ENCODE data around the gene ADSS2.
"Not testable (repeated sequence)": the region's sequence is repeated elsewhere in the genome, so short reads cannot be mapped to it uniquely, and the experiment has no call there.

The ADSS2 gene

GRCh38 chr1:244375051-244375450, 76.7 kb downstream of the ADSS2 start:
- no peak for TF ChIP-seq CTCF (IDR thresholded peaks at IDR 0.05; ENCODE audit: low read depth, low read length)
- Histone ChIP-seq H3K4me1 (no peaks in the 10 kb centered on the region), H3K36me3 (no peaks in the 10 kb centered on the region), H3K4me3 (ENCODE audit: low read depth, low read length) (no peak overlapping the region), H3K27me3 (no peaks in the 10 kb centered on the region), H3K9me3 (no peaks in the 10 kb centered on the region)
- DNase-seq: no peak

GRCh38 chr1:244374484-244374883, 77.2 kb downstream of the ADSS2 start:
- not testable (repeated sequence) for DNase-seq; H3K27me3 ChIP-seq; H3K9me3 ChIP-seq; H3K4me1 ChIP-seq; H3K4me3 ChIP-seq (ENCODE audit: low read depth, low read length); H3K36me3 ChIP-seq

GRCh38 chr1:244371242-244372141, 80.2 kb downstream of the ADSS2 start:
- no peaks in the 10 kb centered on the region for H3K36me3 ChIP-seq
- TF ChIP-seq CTCF (IDR thresholded peaks at IDR 0.05; ENCODE audit: low read depth, low read length): no peak
- H3K27me3 ChIP-seq: no peaks in the 10 kb centered on the region
- DNase-seq: no peak
- no peak overlapping the region for H3K4me3 ChIP-seq (ENCODE audit: low read depth, low read length)
- no peaks in the 10 kb centered on the region for H3K9me3 ChIP-seq
- H3K4me1 ChIP-seq: no peaks in the 10 kb centered on the region

- Histone ChIP-seq H3K36me3 (no peaks in the 10 kb centered on the region), H3K4me1 (no peaks in the 10 kb centered on the region), H3K4me3 (ENCODE audit: low read depth, low read length) (no peak overlapping the region), H3K9me3 (no peaks in the 10 kb centered on the region), H3K27me3 (no peaks in the 10 kb centered on the region)
- TF ChIP-seq CTCF (IDR thresholded peaks at IDR 0.05; ENCODE audit: low read depth, low read length): no peak
- DNase-seq: no peak
Measured at GRCh38 chr1:244370060-244370637, 81.6 kb downstream of the ADSS2 start.

GRCh38 chr1:244369256-244370057, 82.3 kb downstream of the ADSS2 start:
- no peak for DNase-seq

More at GRCh38 chr1:244369256-244370057, 82.3 kb downstream of the ADSS2 start:
- no peak for TF ChIP-seq CTCF (IDR thresholded peaks at IDR 0.05; ENCODE audit: low read depth, low read length)
- no peaks in the 10 kb centered on the region for H3K27me3 ChIP-seq
- no peaks in the 10 kb centered on the region for H3K4me1 ChIP-seq
- H3K9me3 ChIP-seq: no peaks in the 10 kb centered on the region
- no peak overlapping the region for H3K4me3 ChIP-seq (ENCODE audit: low read depth, low read length)
- H3K36me3 ChIP-seq: no peaks in the 10 kb centered on the region
